GM12891 (cell line): ENCODE results near the gene FANK1.

Source experiments
- PAX5 ChIP-seq: IDR thresholded peaks from 2 replicates; pipeline ENCODE4 v1.6.1; 2011; ENCODE audit warnings: low read length, moderate library complexity, mild to moderate bottlenecking; ENCODE audit not compliant: insufficient read depth, severe bottlenecking
- POLR2A ChIP-seq: IDR thresholded peaks from 2 replicates; pipeline ENCODE4 v1.6.1; 2011; ENCODE audit warnings: low read depth, low read length, control low read depth
- POLR2AphosphoS5 ChIP-seq: IDR thresholded peaks from 2 replicates; pipeline ENCODE4 v1.6.1; 2011; ENCODE audit warnings: low read depth, low read length, control low read depth
- POU2F2 ChIP-seq: IDR thresholded peaks from 2 replicates; pipeline ENCODE4 v1.6.1; 2011; ENCODE audit warnings: low read depth, mild to moderate bottlenecking, control low read depth, low read length, moderate library complexity
- TAF1 ChIP-seq: IDR thresholded peaks from 2 replicates; pipeline ENCODE4 v1.6.1; 2011; ENCODE audit warnings: low read depth, low read length, control low read depth

- TF ChIP-seq POLR2A (no peak), POU2F2 (no peak), PAX5 (no peak), TAF1 (no peak), POLR2AphosphoS5 (no peak)
Measured at GRCh38 chr10:125983656-125984055, 87.3 kb downstream of the FANK1 start.
